GM19328 (cell line): ENCODE results near the gene AMY1A.
"Not testable (repeated sequence)": the region's sequence is repeated elsewhere in the genome, so short reads cannot be mapped to it uniquely, and the experiment has no call there.

ENCODE experiments used
- ATAC-seq: cut with Tn5 transposase; IDR thresholded peaks from one replicate; pipeline ENCODE4 v1.9.1; 2021; ENCODE audit warnings: mild to moderate bottlenecking, moderate library complexity; ENCODE audit not compliant: unreplicated experiment

AMY1A gene

DNA sequence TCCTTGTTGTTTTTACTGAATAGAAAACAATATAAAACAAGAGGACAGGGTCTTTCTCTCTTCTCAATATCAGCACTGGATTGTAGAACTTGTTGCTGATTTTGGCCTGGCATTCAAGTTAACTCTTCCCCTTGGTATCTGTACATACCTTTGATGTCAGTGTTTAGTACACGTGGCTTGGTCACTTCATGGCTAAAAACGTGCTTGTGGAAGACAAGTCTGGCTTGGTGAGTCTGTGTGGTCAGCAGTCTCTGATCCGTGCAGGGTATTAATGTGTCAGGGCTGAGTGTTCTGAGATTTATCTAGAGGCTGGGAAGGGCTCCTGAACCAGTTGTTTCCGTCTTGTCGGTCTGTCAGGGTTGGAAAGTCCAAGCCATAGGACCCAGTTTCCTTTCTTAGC is at the start of gene AMY1A:
TSS of gene AMY1A (plus strand) at position 301 of the 400 bp plus-strand sequence. CDS start 571 bp downstream, outside the sequence.
- ATAC-seq, result not testable (repeated sequence)

DNA sequence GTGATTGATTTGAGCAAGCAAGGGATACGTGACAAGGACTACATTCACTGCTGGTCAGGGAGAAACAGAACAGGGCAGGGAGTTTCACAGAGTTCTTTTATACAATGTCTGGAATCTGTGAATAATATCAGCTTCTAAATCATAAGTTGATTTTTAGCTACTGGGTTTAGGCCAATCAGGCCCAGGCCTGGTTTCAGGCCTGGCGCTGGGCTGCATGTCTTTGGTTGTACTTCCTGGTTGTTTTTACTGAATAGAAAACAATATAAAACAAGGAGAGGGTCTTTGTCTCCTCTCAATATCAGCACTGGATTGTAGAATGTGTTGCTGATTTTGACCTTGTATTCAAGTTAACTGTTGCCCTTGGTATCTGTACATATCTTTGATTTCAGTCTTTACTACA is 39.2 kb upstream of the AMY1A start:
- ATAC-seq, result no peak

DNA sequence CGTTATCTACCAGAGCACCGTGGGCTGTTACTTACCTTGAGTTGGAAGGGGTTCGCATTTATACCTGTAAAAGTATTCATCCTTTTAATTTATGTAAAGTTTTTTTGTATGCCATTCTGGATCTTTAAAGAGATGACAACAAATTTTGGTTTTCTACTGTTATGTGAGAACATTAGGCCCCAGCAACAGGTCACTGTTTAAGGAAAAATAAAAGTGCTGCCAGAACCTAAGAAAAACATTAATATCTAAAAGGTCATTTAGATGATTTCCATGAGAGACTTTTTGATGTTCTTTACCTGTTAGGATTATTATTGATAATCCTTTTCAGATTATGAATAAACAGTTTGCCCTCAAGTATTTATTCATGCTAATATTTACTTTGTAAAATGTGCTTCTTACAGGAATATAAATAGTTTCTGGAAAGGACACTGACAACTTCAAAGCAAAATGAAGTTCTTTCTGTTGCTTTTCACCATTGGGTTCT is 38.5 kb upstream of the AMY1A start, which contains the start of gene AMY2A:
TSS of gene AMY2A (plus strand) at position 434 of the 484 bp plus-strand sequence. CDS start at position 448, 14 bp downstream.
- ATAC-seq, result not testable (repeated sequence)

DNA sequence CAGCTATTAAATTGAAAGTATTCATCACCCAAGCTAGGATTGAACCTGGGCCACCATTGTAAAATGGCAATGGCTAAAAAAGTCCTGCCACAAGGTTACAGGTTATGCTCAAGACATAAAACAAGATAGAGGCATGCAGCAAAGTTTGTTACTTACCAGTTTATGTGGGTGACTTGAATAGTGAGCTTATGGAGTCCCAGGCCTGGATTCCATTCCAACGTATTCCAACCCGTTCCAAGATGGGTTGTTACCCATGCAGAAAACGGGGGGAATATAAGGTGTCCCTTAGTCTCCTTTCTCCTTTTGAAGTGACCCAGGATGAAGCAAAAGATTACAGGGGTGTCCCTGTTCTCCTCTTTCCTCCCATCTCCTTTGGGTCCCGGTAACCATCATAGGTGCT is 28.1 kb upstream of the AMY1A start:
- ATAC-seq, result not testable (repeated sequence)

DNA sequence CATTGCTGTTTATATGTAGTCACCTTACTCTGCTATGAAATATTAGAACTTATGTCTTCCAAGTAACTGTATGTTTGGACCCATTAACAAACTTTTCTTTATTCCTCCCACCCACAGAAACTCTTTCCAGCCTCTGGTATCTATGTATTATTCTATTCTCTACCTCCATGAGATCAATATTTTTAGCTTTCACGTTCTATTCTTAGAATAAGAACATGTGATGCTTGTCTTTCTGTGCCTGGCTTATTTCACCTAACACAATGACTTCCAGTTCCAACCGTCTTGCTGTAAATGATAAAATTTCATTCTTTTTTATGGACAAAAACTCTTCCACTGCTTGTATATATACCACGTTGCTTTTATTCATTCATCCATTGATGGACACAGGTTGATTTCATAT is 14.4 kb upstream of the AMY1A start:
- ATAC-seq, result not testable (repeated sequence)

DNA sequence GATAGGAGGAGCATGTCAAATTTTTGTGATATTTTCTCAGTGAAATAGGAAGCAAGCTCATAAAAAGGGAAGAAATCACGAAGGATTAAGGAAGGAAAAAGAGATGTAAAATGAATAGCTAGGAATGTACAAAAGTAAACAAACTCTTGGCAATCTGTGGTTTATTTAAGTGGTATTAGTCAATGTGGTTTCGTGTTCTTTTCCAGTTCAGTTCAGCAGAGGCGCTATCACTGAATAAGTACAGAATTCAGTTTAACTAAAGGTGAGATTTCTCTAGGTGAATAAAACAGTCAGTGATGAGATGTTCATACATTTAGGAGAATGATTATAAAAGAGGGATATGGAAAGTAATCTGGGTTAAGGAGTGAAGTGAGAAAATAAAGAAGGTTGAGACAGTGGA is 11.7 kb upstream of the AMY1A start:
- ATAC-seq, result not testable (repeated sequence)

DNA sequence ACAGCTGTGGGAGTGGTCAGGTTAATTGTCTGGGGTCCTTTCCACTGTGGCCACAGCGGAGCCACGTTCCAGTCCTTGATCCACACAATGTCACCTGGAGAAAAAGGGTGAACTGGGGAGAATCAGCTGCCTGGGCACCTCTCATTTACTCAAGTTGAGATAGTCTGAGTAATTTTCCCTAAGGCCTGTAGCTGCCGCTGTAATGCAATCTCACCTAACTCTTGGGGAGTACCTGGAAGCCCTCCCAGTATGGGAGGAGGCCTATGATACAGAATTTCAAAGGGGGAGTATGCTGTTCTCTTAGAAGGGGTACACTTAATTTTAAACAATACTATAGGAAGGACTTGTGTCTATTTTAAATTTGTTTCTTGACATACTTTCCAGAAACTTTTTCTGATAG is 5.3 kb upstream of the AMY1A start:
- not testable (repeated sequence) for ATAC-seq

DNA sequence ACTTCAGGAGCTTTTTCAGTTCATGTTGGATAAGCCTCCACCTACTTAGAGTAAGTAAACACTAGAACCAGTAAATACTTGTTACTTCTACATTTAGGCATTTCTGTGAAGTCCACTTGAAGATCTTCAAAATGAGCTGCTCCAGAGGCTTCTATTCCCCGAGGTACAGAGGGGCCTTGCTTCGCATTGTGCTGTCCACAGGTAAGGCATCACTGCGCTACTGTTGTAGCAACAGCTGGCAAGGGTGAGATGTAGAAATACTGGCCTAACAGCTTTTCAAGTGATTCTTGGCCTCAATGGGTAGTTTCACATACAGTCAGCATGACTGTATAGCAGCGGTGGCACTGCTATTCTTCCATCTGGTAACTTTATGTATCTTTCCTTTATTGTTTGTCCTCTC is 4.7 kb upstream of the AMY1A start:
- not testable (repeated sequence) for ATAC-seq

DNA sequence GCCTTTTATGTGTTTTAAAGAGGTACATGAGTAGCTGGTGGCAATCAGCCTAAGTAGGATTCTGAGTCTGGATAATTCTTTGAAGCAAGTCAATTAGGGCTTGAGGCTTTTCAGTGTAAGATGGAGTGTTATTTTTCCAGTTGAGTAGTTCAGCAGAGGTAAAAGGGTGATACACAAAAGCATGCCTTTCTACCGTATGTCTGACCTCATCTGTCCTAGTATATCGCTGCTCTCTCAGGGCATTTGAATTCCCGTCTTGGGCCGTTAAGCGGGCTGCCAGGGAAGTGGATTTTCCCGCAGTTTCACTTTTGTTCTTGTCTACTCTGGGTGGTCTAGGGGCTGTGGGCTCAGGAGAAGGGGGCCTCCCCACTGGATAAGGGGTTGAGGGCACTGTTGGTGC is 1.4 kb upstream of the AMY1A start:
- not testable (repeated sequence) for ATAC-seq

DNA sequence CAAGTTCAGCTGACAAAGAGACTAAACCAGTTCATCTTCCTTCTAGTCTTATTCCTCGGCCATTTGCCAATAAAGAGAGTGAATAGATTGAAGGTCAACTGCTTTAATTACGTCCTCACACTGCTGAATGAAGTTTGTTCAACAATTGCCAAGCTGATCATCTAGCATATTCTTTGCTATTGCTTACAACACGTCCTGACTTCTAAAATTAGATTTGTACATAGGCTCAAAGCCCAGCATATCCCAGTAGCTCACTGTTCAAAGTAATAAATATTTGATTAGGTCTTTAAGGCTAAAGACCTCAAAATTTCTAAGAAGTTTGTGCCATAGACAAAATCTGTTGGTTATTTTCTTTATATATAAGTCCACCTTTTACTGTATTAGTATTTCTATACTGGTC is 20.8 kb downstream of the AMY1A start:
- ATAC-seq, result not testable (repeated sequence)

DNA sequence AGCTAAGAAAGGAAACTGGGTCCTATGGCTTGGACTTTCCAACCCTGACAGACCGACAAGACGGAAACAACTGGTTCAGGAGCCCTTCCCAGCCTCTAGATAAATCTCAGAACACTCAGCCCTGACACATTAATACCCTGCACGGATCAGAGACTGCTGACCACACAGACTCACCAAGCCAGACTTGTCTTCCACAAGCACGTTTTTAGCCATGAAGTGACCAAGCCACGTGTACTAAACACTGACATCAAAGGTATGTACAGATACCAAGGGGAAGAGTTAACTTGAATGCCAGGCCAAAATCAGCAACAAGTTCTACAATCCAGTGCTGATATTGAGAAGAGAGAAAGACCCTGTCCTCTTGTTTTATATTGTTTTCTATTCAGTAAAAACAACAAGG is 40.5 kb downstream of the AMY1A start, which contains the start of gene AMY1B:
TSS of gene AMY1B (minus strand) at position 101 of the 400 bp plus-strand sequence. CDS start 571 bp downstream, outside the sequence.
- ATAC-seq, result not testable (repeated sequence)

DNA sequence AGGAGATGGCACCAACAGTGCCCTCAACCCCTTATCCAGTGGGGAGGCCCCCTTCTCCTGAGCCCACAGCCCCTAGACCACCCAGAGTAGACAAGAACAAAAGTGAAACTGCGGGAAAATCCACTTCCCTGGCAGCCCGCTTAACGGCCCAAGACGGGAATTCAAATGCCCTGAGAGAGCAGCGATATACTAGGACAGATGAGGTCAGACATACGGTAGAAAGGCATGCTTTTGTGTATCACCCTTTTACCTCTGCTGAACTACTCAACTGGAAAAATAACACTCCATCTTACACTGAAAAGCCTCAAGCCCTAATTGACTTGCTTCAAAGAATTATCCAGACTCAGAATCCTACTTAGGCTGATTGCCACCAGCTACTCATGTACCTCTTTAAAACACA is 41.9 kb downstream of the AMY1A start:
- ATAC-seq, result not testable (repeated sequence)

DNA sequence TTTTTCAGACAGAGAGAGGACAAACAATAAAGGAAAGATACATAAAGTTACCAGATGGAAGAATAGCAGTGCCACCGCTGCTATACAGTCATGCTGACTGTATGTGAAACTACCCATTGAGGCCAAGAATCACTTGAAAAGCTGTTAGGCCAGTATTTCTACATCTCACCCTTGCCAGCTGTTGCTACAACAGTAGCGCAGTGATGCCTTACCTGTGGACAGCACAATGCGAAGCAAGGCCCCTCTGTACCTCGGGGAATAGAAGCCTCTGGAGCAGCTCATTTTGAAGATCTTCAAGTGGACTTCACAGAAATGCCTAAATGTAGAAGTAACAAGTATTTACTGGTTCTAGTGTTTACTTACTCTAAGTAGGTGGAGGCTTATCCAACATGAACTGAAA is 45.1 kb downstream of the AMY1A start:
- ATAC-seq, result not testable (repeated sequence)

DNA sequence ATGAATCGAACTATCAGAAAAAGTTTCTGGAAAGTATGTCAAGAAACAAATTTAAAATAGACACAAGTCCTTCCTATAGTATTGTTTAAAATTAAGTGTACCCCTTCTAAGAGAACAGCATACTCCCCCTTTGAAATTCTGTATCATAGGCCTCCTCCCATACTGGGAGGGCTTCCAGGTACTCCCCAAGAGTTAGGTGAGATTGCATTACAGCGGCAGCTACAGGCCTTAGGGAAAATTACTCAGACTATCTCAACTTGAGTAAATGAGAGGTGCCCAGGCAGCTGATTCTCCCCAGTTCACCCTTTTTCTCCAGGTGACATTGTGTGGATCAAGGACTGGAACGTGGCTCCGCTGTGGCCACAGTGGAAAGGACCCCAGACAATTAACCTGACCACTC is 45.7 kb downstream of the AMY1A start:
- not testable (repeated sequence) for ATAC-seq

DNA sequence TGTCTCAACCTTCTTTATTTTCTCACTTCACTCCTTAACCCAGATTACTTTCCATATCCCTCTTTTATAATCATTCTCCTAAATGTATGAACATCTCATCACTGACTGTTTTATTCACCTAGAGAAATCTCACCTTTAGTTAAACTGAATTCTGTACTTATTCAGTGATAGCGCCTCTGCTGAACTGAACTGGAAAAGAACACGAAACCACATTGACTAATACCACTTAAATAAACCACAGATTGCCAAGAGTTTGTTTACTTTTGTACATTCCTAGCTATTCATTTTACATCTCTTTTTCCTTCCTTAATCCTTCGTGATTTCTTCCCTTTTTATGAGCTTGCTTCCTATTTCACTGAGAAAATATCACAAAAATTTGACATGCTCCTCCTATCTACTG is 52.1 kb downstream of the AMY1A start:
- ATAC-seq, result not testable (repeated sequence)

DNA sequence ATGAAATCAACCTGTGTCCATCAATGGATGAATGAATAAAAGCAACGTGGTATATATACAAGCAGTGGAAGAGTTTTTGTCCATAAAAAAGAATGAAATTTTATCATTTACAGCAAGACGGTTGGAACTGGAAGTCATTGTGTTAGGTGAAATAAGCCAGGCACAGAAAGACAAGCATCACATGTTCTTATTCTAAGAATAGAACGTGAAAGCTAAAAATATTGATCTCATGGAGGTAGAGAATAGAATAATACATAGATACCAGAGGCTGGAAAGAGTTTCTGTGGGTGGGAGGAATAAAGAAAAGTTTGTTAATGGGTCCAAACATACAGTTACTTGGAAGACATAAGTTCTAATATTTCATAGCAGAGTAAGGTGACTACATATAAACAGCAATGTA is 54.8 kb downstream of the AMY1A start:
- ATAC-seq, result not testable (repeated sequence)
